Prostate gland (tissue), 2 donors: ENCODE results near the gene OGN. TPM values are rescaled to one million over a fixed set of nuclear protein-coding genes. Genes with fewer than 3 reads are reported as not detected.

Experiments
- DNase-seq: peaks from one replicate; pipeline ENCODE4 v3.0.0-alpha.2; 2019; ENCODE audit warnings: low spot score
- H3K27ac ChIP-seq, 2 donors: fragments of 200-600 bp; sonication (generic); 2 replicates each; pipeline ENCODE4 v1.5.1; 2017 to 2019
- H3K27me3 ChIP-seq: fragments of 200-600 bp; sonication (generic); replicated peaks from 2 replicates; pipeline ENCODE4 v1.5.1; 2019; ENCODE audit not compliant: insufficient read depth
- H3K36me3 ChIP-seq, 2 donors: fragments of 200-600 bp; sonication (generic); 1 replicate in 1 of 2; 2 replicates in 1 of 2; pipeline versions ENCODE4 v1.5.1 to v1.8.1; 2017 to 2019
- H3K4me1 ChIP-seq: fragments of 200-600 bp; sonication (generic); replicated peaks from 2 replicates; pipeline ENCODE4 v1.5.1; 2019
- H3K4me3 ChIP-seq, 2 donors: fragments of 200-600 bp; sonication (generic); 2 replicates each; pipeline ENCODE4 v1.5.1; 2017 to 2019
- H3K9me3 ChIP-seq: fragments of 200-600 bp; sonication (generic); 2 replicates; pipeline ENCODE4 v1.5.1; 2017
- POLR2A ChIP-seq: fragments of 450-650 bp; IDR thresholded peaks from one replicate; pipeline ENCODE4 v1.6.1; 2016; ENCODE audit warnings: antibody characterized with exemption, mild to moderate bottlenecking
- POLR2AphosphoS5 ChIP-seq: sonication (generic); formaldehyde crosslinking; IDR thresholded peaks from one replicate; pipeline ENCODE4 v1.6.1; 2017; ENCODE audit warnings: antibody characterized with exemption
- WGBS: methylation state at CpG from one replicate; pipeline ENCODE4 v1.1.5; 2018; 5-methylcytosine and 5-hydroxymethylcytosine counted together
- intact Hi-C: fragments of 100-400 bp; cut with DNase I; formaldehyde crosslinking; loops from one replicate; pipeline ENCODE4 v1.14.2; 2022
- total RNA-seq, 2 donors: library from RNA; depleted of rRNA; stranded (reverse); fragments of >200 nt; gene quantifications; one replicate each; pipeline ENCODE4 v1.1.0, GENCODE V29; 2016
- TF ChIP-seq, protein P1 (sequence below), 4 experiments: fragments of 200-600 bp in 2 of 4; fragments of 450-650 bp in 2 of 4; sonication (generic) in 2 of 4; IDR thresholded peaks; 1 replicate in 3 of 4; 2 replicates in 1 of 4; pipeline ENCODE4 v1.5.1; 2016 to 2019; ENCODE audit warnings: antibody characterized with exemption in 4 of 4, mild to moderate bottlenecking in 2 of 4, moderate library complexity in 2 of 4

The OGN gene
- total RNA-seq, 2 donors from 2014 or later: 6.9 to 24.4 TPM

DNA sequence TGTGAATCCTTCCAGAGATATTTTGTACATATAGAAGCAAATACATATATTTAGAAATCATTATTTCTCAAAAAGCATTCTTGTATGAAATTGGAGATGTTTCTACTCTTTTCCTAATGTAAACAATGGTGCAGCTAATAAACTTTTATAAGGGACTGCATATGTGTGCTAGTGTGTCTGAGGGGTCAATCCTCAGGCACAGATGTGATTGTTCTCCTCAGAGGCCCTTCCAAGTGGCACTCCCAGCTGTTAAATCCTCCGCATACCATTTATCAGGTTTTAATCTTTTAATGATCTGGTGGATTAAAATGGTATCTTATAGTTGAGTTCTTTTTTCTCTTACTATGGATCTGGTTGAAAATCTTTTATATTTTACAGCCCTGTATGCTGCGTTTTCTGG lies 25.5 kb upstream of the OGN start:
- no peaks in the 10 kb centered on the region for H3K4me1 ChIP-seq
- 48% methylated on average over 2 of the region's 2 CpGs for WGBS
- no peaks in the 10 kb centered on the region for H3K36me3 ChIP-seq
- TF ChIP-seq POLR2A (no peak), POLR2AphosphoS5 (no peak)
- TF ChIP-seq, protein P1, sequence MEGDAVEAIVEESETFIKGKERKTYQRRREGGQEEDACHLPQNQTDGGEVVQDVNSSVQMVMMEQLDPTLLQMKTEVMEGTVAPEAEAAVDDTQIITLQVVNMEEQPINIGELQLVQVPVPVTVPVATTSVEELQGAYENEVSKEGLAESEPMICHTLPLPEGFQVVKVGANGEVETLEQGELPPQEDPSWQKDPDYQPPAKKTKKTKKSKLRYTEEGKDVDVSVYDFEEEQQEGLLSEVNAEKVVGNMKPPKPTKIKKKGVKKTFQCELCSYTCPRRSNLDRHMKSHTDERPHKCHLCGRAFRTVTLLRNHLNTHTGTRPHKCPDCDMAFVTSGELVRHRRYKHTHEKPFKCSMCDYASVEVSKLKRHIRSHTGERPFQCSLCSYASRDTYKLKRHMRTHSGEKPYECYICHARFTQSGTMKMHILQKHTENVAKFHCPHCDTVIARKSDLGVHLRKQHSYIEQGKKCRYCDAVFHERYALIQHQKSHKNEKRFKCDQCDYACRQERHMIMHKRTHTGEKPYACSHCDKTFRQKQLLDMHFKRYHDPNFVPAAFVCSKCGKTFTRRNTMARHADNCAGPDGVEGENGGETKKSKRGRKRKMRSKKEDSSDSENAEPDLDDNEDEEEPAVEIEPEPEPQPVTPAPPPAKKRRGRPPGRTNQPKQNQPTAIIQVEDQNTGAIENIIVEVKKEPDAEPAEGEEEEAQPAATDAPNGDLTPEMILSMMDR (IDR thresholded peaks at IDR 0.05): no peak
- no peaks in the 10 kb centered on the region for H3K27me3 ChIP-seq
- no peaks in the 10 kb centered on the region for H3K9me3 ChIP-seq
- no peak for DNase-seq
- no peak overlapping the region for H3K27ac ChIP-seq
- no peak overlapping the region for H3K4me3 ChIP-seq
- intact Hi-C loops: no loop called here

DNA sequence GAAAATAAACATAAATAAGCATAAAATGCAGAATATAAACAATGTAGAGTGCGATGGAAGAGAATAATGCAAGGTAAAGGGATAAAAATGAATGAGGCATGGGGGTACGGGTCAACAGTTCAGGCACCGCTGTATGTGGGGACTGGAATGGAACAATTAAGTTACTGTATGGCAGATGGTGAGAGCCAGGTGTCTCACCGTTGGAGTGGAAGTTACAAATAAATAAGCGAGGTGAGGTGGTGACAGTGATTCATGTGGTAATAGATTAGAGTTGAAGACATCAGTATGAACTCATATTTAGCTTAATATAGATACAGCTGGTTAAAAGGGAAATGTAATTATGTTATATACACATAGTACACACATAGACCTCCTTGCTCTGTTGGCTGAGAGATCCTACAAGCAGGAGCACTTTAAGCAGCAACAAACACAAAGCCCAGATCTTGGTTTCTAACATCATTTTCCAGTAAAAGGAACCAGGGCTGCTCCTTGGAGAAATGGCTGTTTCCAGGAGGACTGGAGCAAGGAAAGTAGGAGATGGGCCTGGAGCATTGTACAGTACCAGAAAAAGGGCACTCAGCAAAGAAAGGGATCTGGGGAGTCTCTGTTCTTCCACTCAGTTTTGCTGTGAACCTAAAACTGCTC lies 22.2 kb upstream of the OGN start:
- intact Hi-C loops: no loop called here

DNA sequence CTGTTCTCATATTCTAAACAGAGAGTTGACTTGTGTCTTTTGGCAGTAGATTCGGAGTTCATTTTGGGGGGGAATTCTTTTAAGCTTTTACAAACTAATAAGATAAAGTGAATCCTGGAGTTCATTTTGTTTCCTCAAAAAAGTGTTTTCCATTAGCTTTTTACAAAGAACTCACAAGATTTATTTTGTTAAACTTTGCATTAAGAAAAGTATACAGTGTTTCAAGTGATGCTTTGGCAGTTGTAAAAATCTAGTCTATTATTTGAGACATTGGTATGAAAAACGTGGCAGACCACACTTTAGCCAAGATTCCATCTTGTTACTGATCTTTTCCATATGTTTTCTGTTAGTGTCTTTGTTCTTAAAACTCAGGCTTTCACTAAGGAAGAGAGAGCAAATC lies 21.1 kb upstream of the OGN start:
- H3K9me3 ChIP-seq: no peaks in the 10 kb centered on the region
- no peaks in the 10 kb centered on the region for H3K27me3 ChIP-seq
- no peak for TF ChIP-seq POLR2AphosphoS5
- TF ChIP-seq POLR2A: no peak
- TF ChIP-seq, protein P1 (IDR thresholded peaks at IDR 0.05): no peak
- WGBS: 17% methylated on average over 2 of the region's 2 CpGs
- H3K27ac ChIP-seq: peak overlapping the region in 1 of 2 donors; percentile 24
- intact Hi-C loops: no loop called here
- H3K4me3 ChIP-seq: no peak overlapping the region
- H3K4me1 ChIP-seq: no peaks in the 10 kb centered on the region
- no peak for DNase-seq
- no peaks in the 10 kb centered on the region for H3K36me3 ChIP-seq

More for the DNA sequence above, 22.2 kb upstream of the OGN start:
- Histone ChIP-seq H3K4me3 (no peak overlapping the region), H3K27ac (peak overlapping the region in 1 of 2 donors; percentile 24), H3K27me3 (no peaks in the 10 kb centered on the region), H3K4me1 (no peaks in the 10 kb centered on the region), H3K9me3 (no peaks in the 10 kb centered on the region), H3K36me3 (no peaks in the 10 kb centered on the region)
- TF ChIP-seq POLR2AphosphoS5: no peak
- no peak for TF ChIP-seq POLR2A
- TF ChIP-seq, protein P1 (IDR thresholded peaks at IDR 0.05): no peak
- DNase-seq: no peak
- WGBS: 61% methylated on average over 5 of the region's 5 CpGs

DNA sequence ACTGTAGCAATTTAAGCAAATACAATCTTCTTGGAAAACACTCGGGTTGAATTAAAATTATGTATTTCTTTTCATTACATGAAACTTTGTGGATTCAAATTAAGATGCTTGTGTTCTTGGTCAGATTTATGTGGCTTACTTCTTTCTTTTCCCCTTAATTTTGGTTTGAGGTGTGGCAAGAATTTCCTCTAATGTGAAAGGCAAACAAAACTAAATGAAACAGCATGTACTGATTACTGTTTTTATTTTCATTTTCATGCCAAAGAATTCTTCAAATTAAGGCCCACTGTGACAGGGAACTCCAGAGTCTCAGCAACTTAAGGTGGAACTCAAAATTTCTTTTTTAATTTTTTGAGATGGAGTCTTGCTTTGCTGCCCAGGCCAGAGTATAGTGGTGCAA lies 20.0 kb upstream of the OGN start, which contains the start of gene OMD:
OMD (minus strand) TSS at position 132 of the 400 bp plus-strand sequence. CDS start 6,913 bp downstream, outside the sequence.
- intact Hi-C loops: no loop called here
- no peaks in the 10 kb centered on the region for H3K4me1 ChIP-seq
- WGBS: 16% methylated on average over 1 of the region's 1 CpG
- no peak for DNase-seq
- no peaks in the 10 kb centered on the region for H3K9me3 ChIP-seq
- TF ChIP-seq POLR2A (no peak), POLR2AphosphoS5 (no peak)
- TF ChIP-seq, protein P1 (IDR thresholded peaks at IDR 0.05): no peak
- peak within 1 kb of the TSS; percentile 1 to 48 for H3K27ac ChIP-seq
- peak within 1 kb of the TSS; percentile 1 for H3K4me3 ChIP-seq
- no peaks in the 10 kb centered on the region for H3K36me3 ChIP-seq
- no peaks in the 10 kb centered on the region for H3K27me3 ChIP-seq

DNA sequence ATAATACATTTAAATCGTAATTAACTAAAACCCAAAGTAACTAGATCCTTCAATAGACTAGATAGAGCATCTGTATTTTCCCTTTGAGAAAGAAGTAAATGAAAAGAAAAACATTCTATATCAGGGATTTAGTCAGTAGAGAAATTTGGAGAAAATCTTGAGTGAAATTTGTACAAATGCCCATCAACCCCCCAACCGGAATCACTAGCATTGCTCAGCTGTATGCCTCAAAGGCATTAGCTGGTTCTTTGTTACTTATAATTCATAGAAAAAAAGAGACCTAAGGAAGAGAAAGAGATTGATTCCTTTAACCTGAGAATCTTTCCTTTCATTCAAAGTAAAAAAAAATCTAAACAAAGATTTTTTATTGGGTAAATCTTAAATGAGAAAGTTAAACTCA lies 19.2 kb upstream of the OGN start:
- no peaks in the 10 kb centered on the region for H3K4me1 ChIP-seq
- peak overlapping the region; percentile 1 for H3K4me3 ChIP-seq
- intact Hi-C loops: no loop called here
- H3K27ac ChIP-seq: peak overlapping the region in 1 of 2 donors; percentile 1
- H3K27me3 ChIP-seq: no peaks in the 10 kb centered on the region
- 84% methylated on average over 2 of the region's 2 CpGs for WGBS
- TF ChIP-seq POLR2AphosphoS5 (no peak), POLR2A (no peak)
- TF ChIP-seq, protein P1 (IDR thresholded peaks at IDR 0.05): no peak
- no peaks in the 10 kb centered on the region for H3K36me3 ChIP-seq
- no peak for DNase-seq
- H3K9me3 ChIP-seq: no peaks in the 10 kb centered on the region
